IMR-90 (cell line): ENCODE results near the gene LRRC8B.

Experiments
- BHLHE40 ChIP-seq: fragments of 150-350 bp; IDR thresholded peaks from 2 replicates; pipeline ENCODE4 v1.6.1; 2016; ENCODE audit warnings: mild to moderate bottlenecking, low read depth, low read length
- CEBPB ChIP-seq: IDR thresholded peaks from 2 replicates; pipeline ENCODE4 v1.6.1; 2012; ENCODE audit warnings: low read depth, low read length, improper control_type of control experiment
- CTCF ChIP-seq: conservative IDR thresholded peaks from 2 replicates; pipeline ENCODE4 v1.5.1; 2012; ENCODE audit warnings: mild to moderate bottlenecking, low read depth, low read length, improper control_type of control experiment
- ELK1 ChIP-seq: fragments of 150-350 bp; IDR thresholded peaks from 2 replicates; pipeline ENCODE4 v1.6.1; 2016; ENCODE audit warnings: low read depth, mild to moderate bottlenecking, low read length, moderate library complexity, borderline replicate concordance
- MAZ ChIP-seq: IDR thresholded peaks from 2 replicates; pipeline ENCODE4 v1.6.1; 2012; ENCODE audit warnings: low read depth, mild to moderate bottlenecking, low read length, improper control_type of control experiment, moderate library complexity, borderline replicate concordance
- MXI1 ChIP-seq: IDR thresholded peaks from 2 replicates; pipeline ENCODE4 v1.6.1; 2012; ENCODE audit warnings: low read depth, mild to moderate bottlenecking, low read length, moderate library complexity, borderline replicate concordance
- POLR2A ChIP-seq: IDR thresholded peaks from 2 replicates; pipeline ENCODE4 v1.6.1; 2012; ENCODE audit warnings: mild to moderate bottlenecking, low read depth, low read length
- RAD21 ChIP-seq: IDR thresholded peaks from 2 replicates; pipeline ENCODE4 v1.6.1; 2012; ENCODE audit warnings: low read length, improper control_type of control experiment
- RFX5 ChIP-seq: IDR thresholded peaks from 2 replicates; pipeline ENCODE4 v1.8.0; 2012; ENCODE audit warnings: low read depth, mild to moderate bottlenecking, low read length, moderate library complexity
- SMC3 ChIP-seq: fragments of 150-350 bp; IDR thresholded peaks from 2 replicates; pipeline ENCODE4 v1.6.1; 2016; ENCODE audit warnings: low read depth, mild to moderate bottlenecking, antibody characterized with exemption, low read length, moderate library complexity
- USF2 ChIP-seq: fragments of 150-350 bp; IDR thresholded peaks from 2 replicates; pipeline ENCODE4 v1.6.1; 2017; ENCODE audit warnings: mild to moderate bottlenecking, antibody characterized with exemption, low read length, low read depth

- no peak for TF ChIP-seq USF2
- no peak for TF ChIP-seq CTCF
- no peak for TF ChIP-seq MXI1
- TF ChIP-seq RFX5: no peak
- TF ChIP-seq POLR2A: no peak
- TF ChIP-seq ELK1: no peak
- no peak for TF ChIP-seq BHLHE40
- no peak for TF ChIP-seq CEBPB
- TF ChIP-seq SMC3: no peak
- no peak for TF ChIP-seq MAZ
- no peak for TF ChIP-seq RAD21
Measured at GRCh38 chr1:89630048-89630447, 105.4 kb downstream of the LRRC8B start.
